ENCODE results near the gene PTPRG.

DNA sequence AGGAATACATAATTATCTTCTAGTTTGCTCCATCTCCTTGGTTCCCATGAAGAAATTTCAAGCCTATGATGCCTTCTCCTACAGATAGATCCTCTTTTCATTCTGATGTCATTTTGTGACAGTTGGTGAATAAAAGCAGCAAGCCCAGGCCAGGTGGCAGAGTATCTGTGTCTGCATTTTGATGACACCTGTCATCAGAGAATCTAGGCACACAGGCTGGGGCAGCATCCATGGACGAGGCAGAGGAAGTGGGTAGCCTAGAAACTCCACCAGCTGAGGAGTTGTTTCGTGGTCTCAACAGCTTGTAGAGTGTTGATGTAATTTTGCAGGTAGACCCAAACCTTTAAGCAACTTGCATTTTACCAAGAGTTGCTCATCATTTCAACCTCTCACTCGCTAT, 542.2 kb downstream of the PTPRG start:
- TF ChIP-seq, protein P1, sequence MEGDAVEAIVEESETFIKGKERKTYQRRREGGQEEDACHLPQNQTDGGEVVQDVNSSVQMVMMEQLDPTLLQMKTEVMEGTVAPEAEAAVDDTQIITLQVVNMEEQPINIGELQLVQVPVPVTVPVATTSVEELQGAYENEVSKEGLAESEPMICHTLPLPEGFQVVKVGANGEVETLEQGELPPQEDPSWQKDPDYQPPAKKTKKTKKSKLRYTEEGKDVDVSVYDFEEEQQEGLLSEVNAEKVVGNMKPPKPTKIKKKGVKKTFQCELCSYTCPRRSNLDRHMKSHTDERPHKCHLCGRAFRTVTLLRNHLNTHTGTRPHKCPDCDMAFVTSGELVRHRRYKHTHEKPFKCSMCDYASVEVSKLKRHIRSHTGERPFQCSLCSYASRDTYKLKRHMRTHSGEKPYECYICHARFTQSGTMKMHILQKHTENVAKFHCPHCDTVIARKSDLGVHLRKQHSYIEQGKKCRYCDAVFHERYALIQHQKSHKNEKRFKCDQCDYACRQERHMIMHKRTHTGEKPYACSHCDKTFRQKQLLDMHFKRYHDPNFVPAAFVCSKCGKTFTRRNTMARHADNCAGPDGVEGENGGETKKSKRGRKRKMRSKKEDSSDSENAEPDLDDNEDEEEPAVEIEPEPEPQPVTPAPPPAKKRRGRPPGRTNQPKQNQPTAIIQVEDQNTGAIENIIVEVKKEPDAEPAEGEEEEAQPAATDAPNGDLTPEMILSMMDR (conservative IDR thresholded peaks at IDR 0.05), result no peak
- TF ChIP-seq ZFX (IDR thresholded peaks at IDR 0.05), result no peak
